GM12875 (cell line): ENCODE measurements around the gene CPXM1.

Source experiments
- H3K4me3 ChIP-seq: one replicate; pipeline ENCODE4 v1.5.1; 2011; ENCODE audit warnings: low read depth, low read length, control low read depth
- TF ChIP-seq, protein P1 (sequence below): IDR thresholded peaks from 2 replicates; pipeline ENCODE4 v1.5.1; 2011; ENCODE audit warnings: low read depth, mild to moderate bottlenecking, control low read depth, inconsistent platforms, low read length, moderate library complexity, borderline replicate concordance; ENCODE audit not compliant: insufficient read depth

CPXM1 gene

DNA sequence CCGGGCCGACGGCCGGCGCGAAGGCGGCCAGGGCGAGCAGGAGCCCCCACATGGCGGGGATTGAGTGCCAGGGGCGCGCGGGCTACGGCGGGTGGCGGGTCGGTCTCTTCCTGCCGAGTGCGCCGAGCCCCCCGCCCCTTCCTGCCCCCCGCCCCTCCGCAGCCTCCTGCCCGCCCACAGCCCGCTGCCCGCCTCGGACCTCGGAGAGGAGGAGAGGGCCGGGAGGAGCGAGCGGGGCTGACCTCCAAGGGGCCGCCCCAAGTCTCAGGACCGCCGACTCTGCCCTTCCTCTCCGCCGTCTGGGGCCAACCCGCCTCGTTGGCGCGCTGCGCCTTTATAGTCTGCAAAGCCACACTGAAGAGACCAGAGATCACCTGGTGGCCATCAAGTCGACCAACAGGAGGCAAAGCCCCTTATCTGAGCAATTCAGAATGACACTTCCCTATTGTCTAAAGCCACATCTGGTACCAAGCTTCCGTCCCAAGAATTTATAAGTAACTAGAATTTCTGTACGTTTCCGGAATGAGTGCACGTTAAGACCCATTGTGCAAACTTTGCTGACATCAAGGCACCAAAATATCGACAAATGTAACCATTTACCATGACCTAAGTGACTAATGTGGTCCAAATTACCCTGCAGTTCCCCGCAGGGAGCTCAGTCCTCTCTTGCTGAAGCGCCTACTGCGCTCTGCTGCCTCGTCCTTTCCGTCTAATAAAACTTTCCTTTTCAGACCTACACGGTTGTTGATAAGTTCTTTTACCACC lies at the start of gene CPXM1:
TSS of gene CPXM1 (minus strand) at position 107 of the 765 bp plus-strand sequence. CDS start at position 52, 55 bp downstream.
- peak within 1 kb of the TSS; percentile 29 for H3K4me3 ChIP-seq
- TF ChIP-seq, protein P1, sequence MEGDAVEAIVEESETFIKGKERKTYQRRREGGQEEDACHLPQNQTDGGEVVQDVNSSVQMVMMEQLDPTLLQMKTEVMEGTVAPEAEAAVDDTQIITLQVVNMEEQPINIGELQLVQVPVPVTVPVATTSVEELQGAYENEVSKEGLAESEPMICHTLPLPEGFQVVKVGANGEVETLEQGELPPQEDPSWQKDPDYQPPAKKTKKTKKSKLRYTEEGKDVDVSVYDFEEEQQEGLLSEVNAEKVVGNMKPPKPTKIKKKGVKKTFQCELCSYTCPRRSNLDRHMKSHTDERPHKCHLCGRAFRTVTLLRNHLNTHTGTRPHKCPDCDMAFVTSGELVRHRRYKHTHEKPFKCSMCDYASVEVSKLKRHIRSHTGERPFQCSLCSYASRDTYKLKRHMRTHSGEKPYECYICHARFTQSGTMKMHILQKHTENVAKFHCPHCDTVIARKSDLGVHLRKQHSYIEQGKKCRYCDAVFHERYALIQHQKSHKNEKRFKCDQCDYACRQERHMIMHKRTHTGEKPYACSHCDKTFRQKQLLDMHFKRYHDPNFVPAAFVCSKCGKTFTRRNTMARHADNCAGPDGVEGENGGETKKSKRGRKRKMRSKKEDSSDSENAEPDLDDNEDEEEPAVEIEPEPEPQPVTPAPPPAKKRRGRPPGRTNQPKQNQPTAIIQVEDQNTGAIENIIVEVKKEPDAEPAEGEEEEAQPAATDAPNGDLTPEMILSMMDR = no peak

DNA sequence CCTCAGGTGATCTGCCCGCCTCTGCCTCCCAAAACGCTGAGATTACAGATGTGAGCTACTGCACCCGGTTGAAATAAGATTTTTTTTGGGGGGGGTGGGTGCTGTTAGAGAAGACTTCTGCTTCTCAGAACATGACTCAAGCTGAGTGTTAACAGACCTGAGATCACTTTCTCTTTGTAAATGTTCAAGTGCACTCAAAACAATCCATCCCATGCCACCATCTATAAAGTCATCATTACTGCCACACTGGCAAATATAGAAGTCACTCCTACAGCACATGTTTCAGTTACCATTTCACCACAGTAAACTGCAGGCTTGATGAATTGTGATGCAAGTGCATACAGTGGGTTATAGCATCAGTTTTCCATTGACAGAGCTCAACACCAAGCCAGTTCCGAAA lies 49.1 kb upstream of the CPXM1 start:
- no peak overlapping the region for H3K4me3 ChIP-seq
- TF ChIP-seq, protein P1 = no peak

DNA sequence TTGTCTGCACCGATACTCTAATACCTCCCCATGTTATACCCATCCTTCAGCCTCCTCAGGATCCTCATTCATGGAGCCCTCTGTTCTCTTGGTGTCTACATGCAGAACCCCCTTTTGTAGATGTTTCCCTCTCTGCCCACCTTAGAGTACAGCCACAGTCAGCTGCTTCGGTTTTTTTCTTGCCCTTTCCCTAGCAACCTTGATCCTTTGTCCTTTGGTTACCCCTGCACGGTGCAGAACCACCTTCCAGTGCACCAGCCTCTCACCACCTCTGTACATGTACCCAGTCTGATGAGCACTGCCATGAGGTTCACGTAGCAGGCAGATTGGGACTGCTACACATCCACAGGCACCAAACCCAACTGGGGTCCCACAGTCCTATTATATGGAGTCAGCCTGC lies 47.4 kb upstream of the CPXM1 start:
- TF ChIP-seq, protein P1 = no peak
- no peak overlapping the region for H3K4me3 ChIP-seq

DNA sequence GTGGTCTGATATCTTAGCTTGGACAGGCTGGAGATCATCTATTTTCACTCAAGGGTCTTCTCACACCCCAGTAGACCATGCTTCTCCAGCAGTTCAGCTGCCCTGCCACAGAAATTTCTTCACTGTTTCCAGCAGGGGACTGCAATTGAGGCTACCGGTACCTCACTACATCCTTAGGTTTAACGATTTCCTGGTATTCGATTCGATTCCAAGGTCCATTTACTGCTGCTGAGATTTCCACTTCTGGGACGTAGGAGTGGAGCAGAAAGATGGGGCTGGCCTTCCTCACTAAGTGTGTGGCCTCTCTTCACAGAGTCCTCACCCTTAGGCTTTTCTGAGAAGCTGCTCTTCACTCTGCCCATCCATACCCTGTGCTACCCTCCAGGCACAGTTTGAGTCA lies 46.3 kb upstream of the CPXM1 start:
- TF ChIP-seq, protein P1 = no peak
- H3K4me3 ChIP-seq = no peak overlapping the region

DNA sequence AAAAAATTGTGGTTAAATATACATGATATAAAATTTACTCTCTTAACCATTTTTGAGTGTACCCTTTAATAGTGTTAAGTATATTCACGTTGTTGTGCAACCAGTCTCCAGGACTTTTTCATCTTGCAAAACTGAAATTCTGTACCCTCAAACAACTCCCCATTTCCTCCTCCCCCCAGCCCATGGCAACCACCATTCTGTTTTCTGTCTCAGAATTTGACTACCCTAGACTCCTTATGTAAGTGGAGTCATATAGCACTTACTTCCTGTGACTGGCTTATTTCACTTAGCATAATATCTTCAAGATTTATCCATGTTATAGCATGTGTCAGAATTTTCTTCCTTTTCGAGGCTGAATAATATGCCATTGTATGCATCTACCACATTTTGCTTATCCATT lies 45.2 kb upstream of the CPXM1 start:
- TF ChIP-seq, protein P1 = no peak
- H3K4me3 ChIP-seq = no peak overlapping the region

DNA sequence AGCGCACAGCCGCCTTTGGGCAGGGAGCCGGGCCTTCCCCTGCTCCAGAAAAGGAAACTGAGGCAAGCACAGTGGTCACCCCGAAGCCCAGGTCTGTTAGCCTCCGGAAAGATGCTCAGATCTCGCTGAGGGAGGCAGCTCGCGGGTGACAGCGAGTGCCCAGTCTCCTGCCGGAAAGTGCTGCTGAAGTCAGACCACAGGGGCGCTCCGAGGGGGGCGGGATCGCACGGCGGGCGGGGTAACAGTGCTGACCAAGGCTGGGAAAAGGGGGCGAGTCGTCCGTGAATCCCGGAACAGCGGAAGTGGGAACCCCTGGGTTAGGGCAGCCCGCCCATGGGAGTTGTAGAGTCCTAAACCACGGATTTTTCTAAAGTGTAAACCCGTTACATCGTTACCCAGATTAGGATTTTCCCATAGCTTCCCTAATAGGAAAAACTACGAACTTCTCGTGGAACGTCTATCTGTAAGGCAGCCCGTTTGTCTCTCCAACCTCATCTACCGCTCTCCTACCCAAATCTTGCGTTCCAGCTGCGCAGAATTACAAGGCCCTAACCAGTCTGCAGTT lies 40.6 kb upstream of the CPXM1 start:
- TF ChIP-seq, protein P1 = no peak
- peak overlapping the region; percentile 85 for H3K4me3 ChIP-seq
